ENCODE measurements around the gene AHNAK2.

Gene AHNAK2

GRCh38 chr14:105011312-105011990 is 33.3 kb upstream of the AHNAK2 start:
- DNase-seq (ENCODE audit: low spot score) = no peak

- no peak for DNase-seq (ENCODE audit: low spot score)
These were observed 32.7 kb upstream of the AHNAK2 start for GRCh38 chr14:105010891-105011291.

GRCh38 chr14:105010106-105010505 is 31.9 kb upstream of the AHNAK2 start:
- DNase-seq (ENCODE audit: low spot score) = no peak

- DNase-seq (ENCODE audit: low spot score) = no peak
These were observed 29.6 kb upstream of the AHNAK2 start for GRCh38 chr14:105007593-105008264.

GRCh38 chr14:105006831-105007592 is 28.8 kb upstream of the AHNAK2 start:
- DNase-seq (ENCODE audit: low spot score) = no peak

- no peak for DNase-seq (ENCODE audit: low spot score)
These were observed 28.0 kb upstream of the AHNAK2 start for GRCh38 chr14:105005929-105006830.

GRCh38 chr14:105005329-105005928 is 27.3 kb upstream of the AHNAK2 start:
- no peak for DNase-seq (ENCODE audit: low spot score)

GRCh38 chr14:104999361-104999760 is 21.2 kb upstream of the AHNAK2 start:
- no peak for DNase-seq (ENCODE audit: low spot score)

GRCh38 chr14:104998801-104999200 is 20.6 kb upstream of the AHNAK2 start:
- no peak for DNase-seq (ENCODE audit: low spot score)

- no peak for DNase-seq (ENCODE audit: low spot score)
These were observed 18.3 kb upstream of the AHNAK2 start for GRCh38 chr14:104996483-104996882.

GRCh38 chr14:104996032-104996431 is 17.9 kb upstream of the AHNAK2 start:
- DNase-seq (ENCODE audit: low spot score) = no peak

GRCh38 chr14:104994978-104995377 is 16.8 kb upstream of the AHNAK2 start:
- DNase-seq (ENCODE audit: low spot score) = no peak

GRCh38 chr14:104993808-104994591 is 15.8 kb upstream of the AHNAK2 start:
- DNase-seq (ENCODE audit: low spot score) = no peak

GRCh38 chr14:104993306-104993705 is 15.1 kb upstream of the AHNAK2 start:
- DNase-seq (ENCODE audit: low spot score) = no peak

- DNase-seq (ENCODE audit: low spot score) = no peak
These were observed 14.3 kb upstream of the AHNAK2 start for GRCh38 chr14:104992501-104992900.

- no peak for DNase-seq (ENCODE audit: low spot score)
These were observed 13.7 kb upstream of the AHNAK2 start for GRCh38 chr14:104991896-104992230.

GRCh38 chr14:104989951-104990303 is 11.8 kb upstream of the AHNAK2 start:
- no peak for DNase-seq (ENCODE audit: low spot score)

- DNase-seq (ENCODE audit: low spot score) = no peak
These were observed 11.2 kb upstream of the AHNAK2 start for GRCh38 chr14:104989236-104989950.

- no peak for DNase-seq (ENCODE audit: low spot score)
These were observed 8.5 kb upstream of the AHNAK2 start for GRCh38 chr14:104986487-104987164.
